Activated CD4-positive, alpha-beta T cell treated with anti-CD3 and anti-CD28 coated beads, Interleukin-2, amount 10 ng/mL, durations not matched to agents 7 days and 5 days (primary cell): ENCODE data around the gene HBEGF. TPM values are rescaled to one million over a fixed set of nuclear protein-coding genes. Genes with fewer than 3 reads are reported as not detected.

Experiments
- CTCF ChIA-PET: fragments of 350-600 bp; sonication (Branson Sonifier 250); formaldehyde crosslinking; loops from one replicate; lab custom pipeline; 2021; ENCODE audit warnings: antibody characterized with exemption; lab: Charles Lee
- POLR2A ChIA-PET: fragments of 350-600 bp; sonication (Branson Sonifier 250); formaldehyde crosslinking; loops from one replicate; lab custom pipeline; 2021; ENCODE audit warnings: antibody characterized with exemption; lab: Charles Lee
- DNase-seq: peaks from one replicate; pipeline ENCODE4 v3.0.0-alpha.2; 2020
- H3K27ac Mint-ChIP-seq: one replicate; pipeline ENCODE4 v1.8.0; 2021; ENCODE audit warnings: mild to moderate bottlenecking, moderate library complexity, mixed read lengths
- H3K27me3 Mint-ChIP-seq: one replicate; pipeline ENCODE4 v1.8.0; 2021; ENCODE audit warnings: mixed read lengths
- H3K36me3 Mint-ChIP-seq: one replicate; pipeline ENCODE4 v1.8.0; 2021; ENCODE audit warnings: low read depth, mixed read lengths
- H3K4me1 Mint-ChIP-seq: one replicate; pipeline ENCODE4 v1.8.0; 2021; ENCODE audit warnings: mixed read lengths
- H3K4me3 Mint-ChIP-seq: one replicate; pipeline ENCODE4 v1.8.0; 2021; ENCODE audit warnings: mild to moderate bottlenecking, moderate library complexity, mixed read lengths
- H3K9me3 Mint-ChIP-seq: one replicate; pipeline ENCODE4 v1.8.0; 2021; ENCODE audit warnings: mixed read lengths
- total RNA-seq, 2 experiments: library from RNA; stranded (reverse); gene quantifications; one replicate each; pipeline ENCODE4 v1.2.3, GENCODE V29; 2021

The HBEGF gene
- total RNA-seq, 2 experiments from 2014 or later: 13.7 to 15.4 TPM

GRCh38 chr5:140311011-140311467 lies 35.4 kb downstream of the HBEGF start:
- Mint-ChIP-seq H3K9me3 (no peaks in the 10 kb centered on the region), H3K36me3 (no peaks in the 10 kb centered on the region), H3K27ac (no peak overlapping the region), H3K27me3 (peaks cover 20% of the 10 kb centered on the region), H3K4me1 (peaks cover 14% of the 10 kb centered on the region), H3K4me3 (no peak overlapping the region)
- CTCF ChIA-PET: interaction anchor here (0.7 to 2.0 kb wide), 5 partner anchors 10 to 54 kb away, joined by 3 to 4 read pairs (median 4); no protein-coding TSS in a partner anchor
- POLR2A ChIA-PET: no interaction called here
- DNase-seq: no peak

GRCh38 chr5:140310434-140310833 lies 36.0 kb downstream of the HBEGF start:
- no peaks in the 10 kb centered on the region for H3K36me3 Mint-ChIP-seq
- no peak for DNase-seq
- H3K27ac Mint-ChIP-seq: no peak overlapping the region
- CTCF ChIA-PET: interaction anchor here (0.7 to 1.2 kb wide), 3 partner anchors 11 to 54 kb away, joined by 3 to 4 read pairs (median 4); no protein-coding TSS in a partner anchor
- H3K9me3 Mint-ChIP-seq: no peaks in the 10 kb centered on the region
- H3K4me3 Mint-ChIP-seq: no peak overlapping the region
- POLR2A ChIA-PET: no interaction called here
- H3K4me1 Mint-ChIP-seq: peaks cover 14% of the 10 kb centered on the region
- peaks cover 20% of the 10 kb centered on the region for H3K27me3 Mint-ChIP-seq

- peaks cover 20% of the 10 kb centered on the region for H3K27me3 Mint-ChIP-seq
Observed at GRCh38 chr5:140309706-140310249, 36.6 kb downstream of the HBEGF start.

GRCh38 chr5:140305471-140305870 lies 40.9 kb downstream of the HBEGF start:
- no peak overlapping the region for H3K4me3 Mint-ChIP-seq
- H3K36me3 Mint-ChIP-seq: peaks cover 3% of the 10 kb centered on the region
- H3K27me3 Mint-ChIP-seq: peaks cover 17% of the 10 kb centered on the region
- DNase-seq: no peak
- CTCF ChIA-PET: no interaction called here
- H3K9me3 Mint-ChIP-seq: no peaks in the 10 kb centered on the region
- no peak overlapping the region for H3K27ac Mint-ChIP-seq
- peaks cover 31% of the 10 kb centered on the region for H3K4me1 Mint-ChIP-seq
- POLR2A ChIA-PET: no interaction called here

More at GRCh38 chr5:140309706-140310249, 36.6 kb downstream of the HBEGF start:
- Mint-ChIP-seq H3K9me3 (no peaks in the 10 kb centered on the region), H3K36me3 (no peaks in the 10 kb centered on the region), H3K4me3 (no peak overlapping the region), H3K27ac (no peak overlapping the region), H3K4me1 (peaks cover 14% of the 10 kb centered on the region)
- no peak for DNase-seq
- POLR2A ChIA-PET: no interaction called here
- CTCF ChIA-PET: no interaction called here

GRCh38 chr5:140303966-140304365 lies 42.4 kb downstream of the HBEGF start:
- DNase-seq: no peak
- peaks cover 7% of the 10 kb centered on the region for H3K27me3 Mint-ChIP-seq
- H3K4me3 Mint-ChIP-seq: no peak overlapping the region
- peaks cover 37% of the 10 kb centered on the region for H3K4me1 Mint-ChIP-seq
- H3K9me3 Mint-ChIP-seq: no peaks in the 10 kb centered on the region
- H3K27ac Mint-ChIP-seq: no peak overlapping the region
- ChIA-PET CTCF (interaction anchor here (0.6 to 1.0 kb wide), 5 partner anchors 48 to 893 kb away, joined by 3 to 4 read pairs (median 3); no protein-coding TSS in a partner anchor), POLR2A (interaction anchor here (0.6 kb wide), 1 partner anchor 53 kb away, joined by 4 read pairs; no protein-coding TSS in a partner anchor)
- H3K36me3 Mint-ChIP-seq: peaks cover 14% of the 10 kb centered on the region

- H3K27ac Mint-ChIP-seq: peak within 1 kb of the TSS; percentile 96
- POLR2A ChIA-PET: interaction anchor here (0.6 kb wide), 1 partner anchor 59 kb away, joined by 3 read pairs; no protein-coding TSS in a partner anchor
- peak; percentile 96 for DNase-seq
Observed at GRCh38 chr5:140302786-140303639, 43.4 kb downstream of the HBEGF start, which contains the start of gene PFDN1. PFDN1 (minus strand) TSS chr5:140303101; CDS start chr5:140303073, 28 bp downstream.

GRCh38 chr5:140301136-140301535 lies 45.3 kb downstream of the HBEGF start:
- Mint-ChIP-seq H3K4me3 (peak overlapping the region; percentile 97), H3K4me1 (peaks cover 53% of the 10 kb centered on the region), H3K27ac (no peak overlapping the region)

More at GRCh38 chr5:140302786-140303639, 43.4 kb downstream of the HBEGF start, which contains the start of gene PFDN1:
- no peaks in the 10 kb centered on the region for H3K9me3 Mint-ChIP-seq
- peaks cover 5% of the 10 kb centered on the region for H3K27me3 Mint-ChIP-seq
- H3K4me3 Mint-ChIP-seq: peak within 1 kb of the TSS; percentile 97
- peaks cover 42% of the 10 kb centered on the region for H3K4me1 Mint-ChIP-seq
- CTCF ChIA-PET: interaction anchor here (0.7 to 1.0 kb wide), 2 partner anchors 12 to 18 kb away, joined by 3 read pairs; no protein-coding TSS in a partner anchor
- peaks cover 20% of the 10 kb centered on the region for H3K36me3 Mint-ChIP-seq

GRCh38 chr5:140299056-140299455 lies 47.3 kb downstream of the HBEGF start:
- Mint-ChIP-seq H3K9me3 (no peaks in the 10 kb centered on the region), H3K27ac (no peak overlapping the region), H3K36me3 (peaks cover 37% of the 10 kb centered on the region), H3K27me3 (no peaks in the 10 kb centered on the region), H3K4me1 (peaks cover 61% of the 10 kb centered on the region), H3K4me3 (no peak overlapping the region)
- ChIA-PET POLR2A (no interaction called here), CTCF (interaction anchor here (0.6 to 1.5 kb wide), 3 partner anchors 9 to 59 kb away, joined by 3 read pairs; no protein-coding TSS in a partner anchor)
- DNase-seq: no peak

More at GRCh38 chr5:140301136-140301535, 45.3 kb downstream of the HBEGF start:
- H3K27me3 Mint-ChIP-seq: no peaks in the 10 kb centered on the region
- ChIA-PET POLR2A (no interaction called here), CTCF (no interaction called here)
- DNase-seq: no peak
- no peaks in the 10 kb centered on the region for H3K9me3 Mint-ChIP-seq
- peaks cover 31% of the 10 kb centered on the region for H3K36me3 Mint-ChIP-seq

GRCh38 chr5:140298183-140298601 lies 48.2 kb downstream of the HBEGF start:
- Mint-ChIP-seq H3K4me1 (peaks cover 64% of the 10 kb centered on the region), H3K36me3 (peaks cover 37% of the 10 kb centered on the region), H3K27me3 (no peaks in the 10 kb centered on the region), H3K4me3 (no peak overlapping the region), H3K27ac (no peak overlapping the region), H3K9me3 (no peaks in the 10 kb centered on the region)
- ChIA-PET POLR2A (no interaction called here), CTCF (interaction anchor here (1.5 kb wide), 1 partner anchor 54 kb away, joined by 5 read pairs; no protein-coding TSS in a partner anchor)
- no peak for DNase-seq

- Mint-ChIP-seq H3K27ac (no peak overlapping the region), H3K4me3 (no peak overlapping the region), H3K4me1 (peaks cover 66% of the 10 kb centered on the region), H3K27me3 (no peaks in the 10 kb centered on the region), H3K36me3 (peaks cover 35% of the 10 kb centered on the region), H3K9me3 (no peaks in the 10 kb centered on the region)
- no peak for DNase-seq
- POLR2A ChIA-PET: no interaction called here
- CTCF ChIA-PET: interaction anchor here (1.5 kb wide), 1 partner anchor 53 kb away, joined by 5 read pairs; no protein-coding TSS in a partner anchor
Observed at GRCh38 chr5:140297283-140297682, 49.1 kb downstream of the HBEGF start.

- ChIA-PET POLR2A (no interaction called here), CTCF (interaction anchor here (1.4 kb wide), 1 partner anchor 15 kb away, joined by 3 read pairs; no protein-coding TSS in a partner anchor)
- no peak overlapping the region for H3K27ac Mint-ChIP-seq
- H3K27me3 Mint-ChIP-seq: no peaks in the 10 kb centered on the region
- H3K4me3 Mint-ChIP-seq: no peak overlapping the region
- H3K4me1 Mint-ChIP-seq: peaks cover 60% of the 10 kb centered on the region
- no peaks in the 10 kb centered on the region for H3K9me3 Mint-ChIP-seq
- peaks cover 39% of the 10 kb centered on the region for H3K36me3 Mint-ChIP-seq
- no peak for DNase-seq
Observed at GRCh38 chr5:140296289-140296688, 50.1 kb downstream of the HBEGF start.

GRCh38 chr5:140295414-140295813 lies 51.0 kb downstream of the HBEGF start:
- ChIA-PET CTCF (interaction anchor here (1.4 to 1.6 kb wide), 2 partner anchors 15 to 47 kb away, joined by 3 to 7 read pairs; no protein-coding TSS in a partner anchor), POLR2A (no interaction called here)
- Mint-ChIP-seq H3K27ac (no peak overlapping the region), H3K27me3 (no peaks in the 10 kb centered on the region), H3K36me3 (peaks cover 44% of the 10 kb centered on the region), H3K4me3 (no peak overlapping the region), H3K4me1 (peaks cover 58% of the 10 kb centered on the region), H3K9me3 (no peaks in the 10 kb centered on the region)
- no peak for DNase-seq
